HG02840 (cell line): ENCODE results near the gene CCK.
"Not testable (repeated sequence)": the region's sequence is repeated elsewhere in the genome, so short reads cannot be mapped to it uniquely, and the experiment has no call there.

Source experiments
- ATAC-seq: cut with Tn5 transposase; IDR thresholded peaks from one replicate; pipeline ENCODE4 v1.9.1; 2021; ENCODE audit warnings: mild to moderate bottlenecking, moderate library complexity, moderate number of reproducible peaks; ENCODE audit not compliant: unreplicated experiment, low FRiP score

Gene CCK

GRCh38 chr3:42266085-42266484 lies at the start of gene CCK:
Gene CCK, minus strand, starts transcription at chr3:42266185. Its CDS starts 2,555 bp downstream, at chr3:42263630.
- no peak for ATAC-seq

GRCh38 chr3:42314411-42314810 lies 48.4 kb upstream of the CCK start:
- ATAC-seq: no peak

- ATAC-seq: no peak
Observed at GRCh38 chr3:42308651-42309050, 42.7 kb upstream of the CCK start.

GRCh38 chr3:42306499-42306898 lies 40.5 kb upstream of the CCK start:
- no peak for ATAC-seq

- ATAC-seq: no peak
Observed at GRCh38 chr3:42302924-42303634, 37.1 kb upstream of the CCK start.

- no peak for ATAC-seq
Observed at GRCh38 chr3:42301446-42302175, 35.6 kb upstream of the CCK start.

GRCh38 chr3:42300778-42301177 lies 34.8 kb upstream of the CCK start:
- no peak for ATAC-seq

- no peak for ATAC-seq
Observed at GRCh38 chr3:42300013-42300412, 34.0 kb upstream of the CCK start.

GRCh38 chr3:42298259-42298658 lies 32.3 kb upstream of the CCK start:
- no peak for ATAC-seq

GRCh38 chr3:42292009-42292408 lies 26.0 kb upstream of the CCK start:
- ATAC-seq: no peak

GRCh38 chr3:42290966-42291714 lies 25.2 kb upstream of the CCK start:
- ATAC-seq: no peak

GRCh38 chr3:42289026-42289425 lies 23.0 kb upstream of the CCK start:
- ATAC-seq: no peak

- no peak for ATAC-seq
Observed at GRCh38 chr3:42288385-42288784, 22.4 kb upstream of the CCK start.

GRCh38 chr3:42287423-42287822 lies 21.4 kb upstream of the CCK start:
- not testable (repeated sequence) for ATAC-seq

- ATAC-seq: no peak
Observed at GRCh38 chr3:42277676-42278075, 11.7 kb upstream of the CCK start.

- ATAC-seq: peak; percentile 72
Observed at GRCh38 chr3:42276141-42277132, 10.5 kb upstream of the CCK start.

GRCh38 chr3:42275217-42275616 lies 9.2 kb upstream of the CCK start:
- no peak for ATAC-seq

GRCh38 chr3:42274266-42274665 lies 8.3 kb upstream of the CCK start:
- no peak for ATAC-seq

GRCh38 chr3:42273361-42273760 lies 7.4 kb upstream of the CCK start:
- ATAC-seq: no peak

GRCh38 chr3:42271786-42272185 lies 5.8 kb upstream of the CCK start:
- no peak for ATAC-seq
